ENCODE results near the gene COPE. TPM values are rescaled to one million over a fixed set of nuclear protein-coding genes. Genes with fewer than 3 reads are reported as not detected.
"Not testable (repeated sequence)": the region's sequence is repeated elsewhere in the genome, so short reads cannot be mapped to it uniquely, and the experiment has no call there.

Gene COPE
- total RNA-seq, 1 donor from 2014 or later, result 145 TPM

DNA sequence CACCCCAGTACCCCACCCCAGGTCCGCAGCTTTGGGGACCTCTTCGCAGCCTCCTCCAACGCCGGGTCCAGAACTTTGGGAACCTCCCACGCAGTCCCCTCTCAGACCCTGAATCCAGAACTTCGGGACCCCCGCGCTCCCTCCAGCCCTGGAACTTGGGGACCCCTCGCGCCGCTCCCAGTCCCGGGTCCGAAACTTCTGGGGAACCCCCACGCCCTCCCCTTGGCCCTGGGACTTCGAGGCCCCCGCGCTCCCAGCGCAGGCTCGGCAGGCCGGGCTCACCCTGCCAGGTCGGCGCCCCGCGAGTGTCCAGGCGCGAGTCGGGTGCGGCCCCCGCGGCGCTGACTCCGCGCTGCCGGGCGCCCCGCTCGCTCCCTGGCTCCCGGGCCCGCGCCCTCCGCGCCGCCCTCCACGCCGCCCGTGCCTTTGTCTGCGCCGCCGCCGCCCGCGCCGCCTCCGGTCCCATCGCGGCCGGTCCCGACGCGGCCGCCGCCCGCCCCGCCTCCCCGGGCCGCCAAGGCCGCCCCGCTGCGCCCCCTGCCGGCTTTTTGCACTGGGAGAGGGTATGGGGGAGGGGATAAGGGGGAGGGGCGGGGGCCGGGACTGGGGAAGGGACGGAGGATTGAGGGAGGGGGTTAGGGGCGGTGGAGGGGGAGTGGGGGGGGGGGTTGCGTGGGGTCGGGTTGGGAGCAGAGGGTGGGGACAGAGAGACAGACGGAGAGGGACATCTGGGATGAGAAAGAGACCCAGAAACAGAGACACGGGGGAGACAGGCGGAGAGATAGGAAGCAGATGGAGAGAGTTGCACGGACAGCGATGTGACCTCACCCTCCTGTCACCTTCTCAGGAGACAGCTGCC is 21.8 kb upstream of the COPE start, which contains the start of gene HOMER3:
Gene HOMER3, minus strand, starts transcription at position 449 of the 859 bp plus-strand sequence. CDS start 2,235 bp downstream, outside the sequence.
- DNase-seq (ENCODE audit: low read depth in 2 of 2), result peak; percentile 55 to 77

DNA sequence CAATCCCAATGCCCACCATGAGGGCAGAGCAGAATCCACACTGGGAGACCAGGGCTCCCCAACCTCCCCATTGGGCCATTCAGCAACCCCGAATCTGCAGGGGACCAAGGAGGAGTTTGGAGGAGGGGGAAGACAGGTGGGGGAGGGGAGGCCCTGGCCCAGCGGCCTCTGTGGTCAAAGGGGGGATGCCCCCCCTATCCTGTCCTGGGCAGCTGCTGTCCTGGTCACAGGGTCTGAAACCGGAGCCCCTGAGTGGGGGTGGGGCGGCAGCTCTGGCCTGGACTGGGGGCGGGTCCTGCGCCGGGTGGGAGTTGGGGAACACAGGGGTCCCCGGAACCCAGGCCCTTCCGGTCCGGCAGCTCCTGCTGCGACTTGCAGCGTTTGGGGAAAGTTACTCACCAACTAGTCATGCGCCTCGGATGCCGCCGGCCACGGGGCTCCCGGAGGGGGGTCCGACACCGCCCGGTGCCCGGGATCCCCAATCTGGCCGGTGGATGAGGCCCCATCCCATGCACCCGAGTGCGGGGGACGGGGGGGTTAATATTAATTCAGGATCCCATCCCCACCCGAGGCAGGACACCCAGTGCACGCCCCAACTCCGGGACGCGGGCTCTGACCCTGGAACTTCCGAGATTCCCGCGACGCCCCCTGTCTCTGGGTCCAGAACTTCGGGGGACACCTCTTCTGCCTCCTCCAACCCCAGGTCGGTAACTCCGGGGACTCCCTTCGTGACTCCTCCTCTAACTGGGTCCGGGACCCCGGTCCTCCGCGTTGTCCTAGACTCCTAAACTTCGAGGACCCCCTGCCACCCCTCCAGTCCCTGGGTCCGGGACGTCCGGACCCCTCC is 21.0 kb upstream of the COPE start:
- DNase-seq (ENCODE audit: low read depth in 2 of 2), result peak; percentile 43 to 48

DNA sequence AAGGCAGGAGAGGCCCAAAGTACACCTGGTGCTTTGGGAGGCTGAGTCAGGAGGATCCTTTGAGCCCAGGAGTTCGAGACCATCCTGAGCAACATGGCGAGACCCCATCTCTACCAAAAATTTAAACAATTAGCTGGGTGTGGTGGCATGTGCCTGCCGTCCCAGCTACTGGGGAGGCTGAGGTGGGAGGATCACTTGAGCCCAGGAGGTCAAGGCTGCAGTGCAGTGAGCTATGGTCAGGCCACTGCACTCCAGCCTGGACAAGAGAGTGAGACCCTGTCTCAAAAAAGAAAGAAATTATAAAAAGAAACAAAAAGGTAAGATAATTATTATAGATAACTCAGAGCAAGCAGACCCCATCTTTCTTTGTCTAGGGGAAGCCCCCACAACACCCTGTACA is 20.0 kb upstream of the COPE start:
- no peak for DNase-seq (ENCODE audit: low read depth in 2 of 2)

DNA sequence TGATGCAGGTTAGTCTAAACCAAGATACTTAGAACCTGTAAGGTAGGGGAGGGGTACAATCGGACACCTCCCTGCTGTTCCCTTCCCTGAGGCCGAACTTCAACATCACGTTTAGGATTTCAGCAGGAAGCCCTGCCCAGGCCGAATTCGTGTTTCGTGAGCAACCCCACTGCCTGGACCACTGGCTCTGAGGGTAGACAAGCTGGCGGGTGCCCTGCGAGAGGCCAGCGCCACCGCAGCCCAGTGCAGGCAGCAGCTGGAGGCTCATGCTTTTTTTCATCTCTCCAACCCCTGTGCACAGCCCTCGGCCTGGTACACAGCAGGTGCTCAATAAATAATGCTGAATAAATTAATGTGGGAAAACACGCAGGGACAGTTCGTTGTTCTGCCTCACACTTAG is 14.1 kb upstream of the COPE start:
- DNase-seq (ENCODE audit: low read depth in 2 of 2), result no peak

DNA sequence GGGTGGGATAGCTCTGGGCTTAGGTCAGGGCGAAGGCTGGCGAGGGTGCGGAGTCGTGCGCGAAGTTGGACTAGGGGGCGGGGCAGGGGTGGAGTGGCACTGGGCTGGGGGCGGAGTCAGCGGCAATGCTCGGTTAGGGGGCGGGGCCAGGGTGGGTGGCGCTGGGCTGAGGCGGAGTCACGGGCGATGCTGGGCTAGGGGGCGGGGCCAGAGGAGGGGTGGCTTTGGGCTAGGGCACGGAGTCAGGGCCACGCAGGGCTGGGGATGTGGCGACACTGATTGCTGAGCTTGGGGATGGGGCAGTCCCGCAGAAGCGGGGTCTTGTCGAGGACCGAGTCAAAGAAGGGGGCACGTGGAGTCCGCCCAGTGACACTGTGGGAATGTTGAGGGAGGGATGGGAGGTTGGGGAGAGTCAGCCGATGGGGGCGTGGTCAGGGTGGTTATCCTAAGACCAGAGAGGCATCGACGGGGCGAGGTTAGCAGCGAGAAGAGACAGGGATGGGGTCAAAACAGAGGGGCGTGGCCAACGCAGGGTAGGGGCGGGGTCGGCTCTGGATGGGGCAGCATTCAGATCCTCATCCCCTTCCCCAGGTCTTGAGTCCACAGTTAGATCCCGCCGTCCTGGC is 13.1 kb upstream of the COPE start:
- peak; percentile 56 to 70 for DNase-seq (ENCODE audit: low read depth in 2 of 2)

DNA sequence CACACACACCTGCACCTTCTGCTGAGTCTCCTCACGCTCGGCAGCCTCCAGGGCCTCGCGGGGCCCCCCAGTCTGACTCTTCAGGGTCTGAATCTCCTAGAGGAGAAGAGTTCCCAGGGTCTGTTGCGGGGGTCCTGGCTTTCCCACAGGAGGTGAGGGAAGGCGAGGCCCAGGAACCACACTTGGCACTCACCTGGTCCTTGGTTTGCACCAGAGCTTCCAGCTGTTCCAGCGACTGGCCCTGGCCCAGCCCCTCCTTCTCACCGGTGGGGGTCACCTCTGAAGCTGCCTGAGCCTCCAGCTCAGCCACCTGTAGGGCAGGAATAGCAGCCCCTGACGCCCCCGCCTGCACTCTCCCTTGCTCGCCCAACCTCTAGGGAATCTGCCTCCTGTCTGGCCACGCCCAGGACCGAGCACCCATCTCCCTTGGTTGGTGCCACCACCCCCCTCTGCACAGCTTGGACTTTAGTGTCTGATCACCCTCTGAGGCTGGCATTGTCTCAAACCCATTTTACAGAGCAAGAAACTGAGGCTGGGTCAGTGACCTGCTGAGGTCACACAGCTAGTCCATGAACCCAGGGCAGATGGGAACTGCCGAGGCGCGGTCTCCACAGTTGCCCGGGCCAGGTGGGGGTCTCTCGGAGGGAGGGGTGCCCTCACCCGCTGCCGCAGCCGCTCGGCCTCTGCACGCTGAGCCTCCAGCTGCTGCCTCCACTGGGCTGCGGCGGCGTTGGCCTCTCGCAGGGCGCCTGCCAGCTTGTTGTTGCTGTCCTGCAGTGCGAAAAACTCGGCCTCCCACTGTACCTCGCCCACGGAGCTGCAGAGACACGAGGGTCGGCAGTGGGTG is 12.4 kb upstream of the COPE start:
- no peak for DNase-seq (ENCODE audit: low read depth in 2 of 2)

DNA sequence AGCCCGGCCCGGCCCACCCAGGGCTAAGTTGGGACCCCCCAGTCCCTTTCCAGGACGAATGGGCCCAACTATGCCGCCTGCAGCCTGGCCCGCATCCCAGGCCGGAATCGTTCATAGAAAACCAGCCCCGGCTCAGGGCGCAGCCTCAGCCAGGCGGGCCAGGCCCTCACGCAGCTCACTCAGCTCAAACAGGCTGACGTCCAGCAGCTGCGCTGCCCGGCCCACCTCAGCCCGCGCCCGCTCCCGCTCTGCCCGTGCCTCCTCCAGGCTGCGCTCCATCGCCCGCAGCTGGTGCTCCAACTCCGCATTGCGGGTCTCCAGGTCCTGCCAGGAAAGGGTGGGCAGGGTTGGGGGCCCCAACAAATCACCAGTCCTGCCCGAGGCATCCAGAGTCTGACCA is 10.1 kb upstream of the COPE start:
- no peak for DNase-seq (ENCODE audit: low read depth in 2 of 2)

DNA sequence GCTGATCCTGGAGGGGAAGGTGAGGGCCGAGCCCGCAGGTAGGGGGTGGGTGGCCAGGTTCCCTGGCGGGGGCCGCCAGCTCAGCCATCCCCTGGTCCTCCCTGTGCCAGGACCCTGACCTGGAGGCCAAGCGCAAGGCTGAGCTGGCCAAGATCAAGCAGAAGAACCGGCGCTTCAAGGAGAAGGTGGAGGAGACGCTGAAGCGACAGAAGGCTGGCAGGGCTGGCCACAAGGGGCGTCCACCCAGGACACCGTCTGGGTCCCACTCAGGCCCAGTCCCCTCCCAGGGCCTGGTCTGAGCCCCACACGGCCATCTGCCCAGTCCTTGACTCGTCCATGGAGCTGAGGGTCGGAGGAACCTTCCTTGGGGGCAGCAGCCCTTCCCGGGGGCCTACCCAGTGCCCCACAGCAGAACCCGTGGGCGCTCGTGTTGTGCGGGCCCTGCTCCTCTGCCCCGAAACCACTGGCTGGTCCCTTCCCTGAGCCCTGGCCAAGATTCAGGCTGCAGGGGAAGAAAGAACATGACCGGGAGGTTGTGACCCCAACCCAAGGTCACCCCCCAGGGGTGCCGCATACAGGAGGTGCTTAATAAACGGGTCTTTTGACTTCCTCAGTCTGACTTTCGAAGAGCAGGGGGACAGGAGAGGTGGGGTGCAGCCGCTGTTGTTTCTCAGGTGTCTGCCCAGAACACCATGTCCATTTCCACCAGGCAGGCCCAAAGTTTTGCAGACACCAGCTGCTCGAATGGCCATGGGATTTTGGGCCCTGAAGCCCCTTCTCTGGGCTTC is 9.0 kb upstream of the COPE start:
- DNase-seq (ENCODE audit: low read depth in 2 of 2), result no peak

DNA sequence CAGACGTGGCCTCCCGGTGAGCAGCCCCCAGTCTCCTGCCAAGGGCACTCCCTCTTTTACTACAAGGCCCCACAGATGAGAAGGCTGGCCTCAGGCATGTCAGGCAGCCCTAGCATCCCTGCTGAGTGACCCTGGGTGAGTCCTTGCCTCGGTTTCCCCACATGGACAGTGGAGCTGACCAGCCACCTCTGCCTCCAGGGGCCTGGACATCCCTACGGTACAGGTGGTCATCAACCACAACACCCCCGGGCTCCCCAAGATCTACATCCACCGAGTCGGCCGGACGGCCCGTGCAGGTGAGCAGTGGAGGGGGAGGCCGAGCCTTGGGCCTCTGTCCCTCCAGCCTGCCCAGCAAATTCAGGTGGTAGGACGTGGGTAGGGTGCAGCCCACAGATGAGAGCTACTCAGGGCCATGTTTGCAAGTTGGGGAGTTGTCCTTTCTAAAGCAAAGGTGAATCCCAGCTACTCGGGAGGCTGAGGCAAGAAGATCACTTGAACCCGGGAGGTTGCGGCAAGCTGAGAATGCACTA is 5.6 kb upstream of the COPE start:
- DNase-seq (ENCODE audit: low read depth in 2 of 2), result no peak

DNA sequence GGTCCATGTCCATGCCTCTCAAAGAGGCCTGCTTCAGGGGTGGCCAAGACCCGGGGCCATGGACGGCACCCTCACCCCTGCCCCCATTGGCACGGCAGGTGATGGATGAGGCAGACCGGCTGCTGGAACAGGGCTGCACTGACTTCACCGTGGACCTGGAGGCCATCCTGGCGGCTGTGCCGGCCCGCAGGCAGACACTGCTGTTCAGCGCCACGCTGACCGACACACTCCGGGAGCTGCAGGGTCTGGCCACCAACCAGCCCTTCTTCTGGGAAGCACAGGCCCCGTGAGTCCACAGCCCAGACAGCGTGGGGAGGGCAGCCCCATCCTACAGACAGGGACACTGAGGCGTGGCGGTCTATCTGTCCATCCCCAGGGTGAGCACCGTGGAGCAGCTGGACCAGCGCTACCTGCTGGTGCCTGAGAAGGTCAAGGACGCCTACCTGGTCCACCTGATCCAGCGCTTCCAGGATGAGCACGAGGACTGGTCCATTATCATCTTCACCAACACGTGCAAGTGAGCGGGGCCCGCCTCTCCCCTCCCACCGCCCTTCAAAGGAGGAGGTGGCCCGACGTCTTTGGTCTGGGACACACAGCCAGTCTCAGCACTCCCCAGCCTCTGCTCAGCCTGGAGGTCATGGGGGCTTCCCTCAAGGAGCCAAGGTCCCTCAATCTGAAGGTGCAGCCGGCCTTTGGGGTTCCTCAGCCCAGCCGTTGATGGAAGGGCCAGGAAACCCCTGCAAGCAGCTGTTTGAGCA is 3.2 kb upstream of the COPE start:
- DNase-seq (ENCODE audit: low read depth in 2 of 2), result no peak

DNA sequence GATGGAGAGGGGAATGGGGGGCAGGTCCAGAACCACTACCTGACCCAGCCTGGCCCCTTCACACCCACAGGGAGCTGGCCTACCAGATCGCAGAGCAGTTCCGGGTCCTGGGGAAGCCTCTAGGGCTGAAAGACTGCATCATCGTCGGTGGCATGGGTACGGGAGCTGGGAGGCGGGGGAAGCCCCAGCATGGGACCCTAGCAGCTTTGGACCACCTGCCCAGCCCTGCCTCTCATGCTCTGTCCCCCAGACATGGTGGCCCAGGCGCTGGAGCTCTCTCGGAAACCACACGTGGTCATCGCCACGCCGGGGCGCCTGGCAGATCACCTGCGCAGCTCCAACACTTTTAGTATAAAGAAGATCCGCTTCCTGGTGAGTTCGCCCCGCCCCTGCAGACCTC is 2.4 kb upstream of the COPE start:
- DNase-seq (ENCODE audit: low read depth in 2 of 2), result no peak

DNA sequence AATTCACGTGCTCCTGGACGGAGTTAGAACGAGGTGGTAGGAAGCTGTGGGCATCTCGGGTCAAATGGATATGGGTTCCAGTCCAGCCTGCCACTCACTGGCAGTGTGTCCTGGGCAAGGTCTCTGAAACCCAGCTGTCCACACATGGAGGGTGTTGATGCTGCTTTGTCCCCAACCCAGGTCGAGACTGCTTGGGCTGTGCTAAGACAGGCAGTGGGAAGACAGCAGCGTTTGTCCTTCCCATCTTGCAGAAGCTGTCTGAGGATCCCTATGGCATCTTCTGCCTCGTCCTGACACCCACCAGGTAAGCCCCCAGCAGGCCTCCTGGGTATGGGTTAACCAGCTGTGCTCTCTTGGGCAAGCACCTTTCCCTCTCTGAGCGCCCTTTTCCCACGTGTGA is 1.2 kb upstream of the COPE start:
- DNase-seq (ENCODE audit: low read depth in 2 of 2), result no peak

DNA sequence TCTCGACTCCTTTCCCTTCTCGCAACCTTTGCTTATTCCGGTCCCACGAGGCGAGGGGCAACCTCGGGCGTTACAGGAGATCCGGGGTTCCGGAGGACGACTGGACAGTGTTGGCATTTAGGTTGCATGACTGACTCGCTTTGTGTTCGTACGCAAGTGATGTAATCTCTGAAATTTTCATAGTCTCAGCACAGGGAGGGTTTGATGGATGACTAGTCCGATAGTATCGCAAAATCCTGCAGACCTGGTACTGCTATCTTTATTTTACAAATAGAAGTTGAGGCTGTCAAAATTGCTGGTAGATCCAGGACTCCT is 670 bp upstream of the COPE start:
- no peak for DNase-seq (ENCODE audit: low read depth in 2 of 2)

DNA sequence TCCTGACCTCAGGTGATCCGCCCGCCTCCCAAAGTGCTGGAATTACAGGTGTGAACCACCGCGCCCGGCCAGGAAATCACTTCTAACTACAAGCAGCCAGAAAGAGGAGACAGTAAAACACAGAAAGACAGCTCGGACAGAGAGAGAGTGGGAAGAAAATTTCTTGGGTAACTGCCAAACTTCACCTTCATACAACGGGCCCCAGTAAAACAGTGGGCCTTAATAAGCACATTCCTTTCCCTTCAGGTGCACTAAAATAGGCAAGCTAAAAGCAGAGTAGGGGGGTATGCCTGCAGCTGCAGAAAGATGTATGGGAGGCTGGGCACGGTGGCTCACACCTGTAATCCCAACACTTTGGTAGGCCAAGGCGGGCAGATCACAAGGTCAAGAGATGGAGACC is 1.6 kb downstream of the COPE start:
- DNase-seq (ENCODE audit: low read depth in 2 of 2), result not testable (repeated sequence)

DNA sequence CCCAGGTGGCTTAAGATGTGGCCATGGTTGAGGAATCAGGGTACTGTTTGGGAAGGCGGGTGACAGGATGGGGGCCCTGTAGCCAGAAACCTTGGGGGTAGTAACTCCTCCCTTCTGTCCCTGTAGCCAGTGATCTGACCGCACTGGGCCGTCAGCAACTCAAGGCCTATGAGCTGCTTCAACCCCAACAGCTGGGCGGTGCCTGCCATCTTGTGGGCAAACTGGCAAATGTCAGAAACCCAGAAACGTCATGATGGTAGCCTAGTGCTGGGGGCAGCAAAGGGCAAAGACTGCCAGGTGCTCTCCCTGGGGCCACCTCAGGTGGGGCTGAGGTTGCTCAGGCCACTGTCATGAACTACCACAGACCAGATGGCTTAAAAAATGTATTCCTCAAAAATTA is 3.5 kb downstream of the COPE start:
- peak; percentile 66 to 73 for DNase-seq (ENCODE audit: low read depth in 2 of 2)

DNA sequence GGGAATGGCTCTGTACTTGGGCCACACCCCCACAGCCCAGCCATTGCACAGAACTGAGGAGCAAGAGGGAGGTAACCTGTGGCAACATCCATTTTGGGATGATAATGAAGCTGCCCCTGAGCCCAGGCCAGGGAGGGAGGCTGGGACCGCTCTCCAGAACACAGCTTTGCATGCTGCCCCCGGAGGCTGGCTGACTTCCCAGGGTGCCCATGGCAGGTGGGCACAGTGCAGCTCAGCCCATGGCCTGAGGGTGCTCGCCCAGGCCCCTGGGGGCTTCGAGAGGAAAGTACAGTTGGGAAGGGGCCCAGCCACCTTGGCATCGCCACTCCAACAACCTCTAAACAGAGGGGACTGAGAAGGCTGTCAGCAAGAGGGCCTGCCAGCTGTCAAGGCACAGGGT is 5.7 kb downstream of the COPE start:
- no peak for DNase-seq (ENCODE audit: low read depth in 2 of 2)

DNA sequence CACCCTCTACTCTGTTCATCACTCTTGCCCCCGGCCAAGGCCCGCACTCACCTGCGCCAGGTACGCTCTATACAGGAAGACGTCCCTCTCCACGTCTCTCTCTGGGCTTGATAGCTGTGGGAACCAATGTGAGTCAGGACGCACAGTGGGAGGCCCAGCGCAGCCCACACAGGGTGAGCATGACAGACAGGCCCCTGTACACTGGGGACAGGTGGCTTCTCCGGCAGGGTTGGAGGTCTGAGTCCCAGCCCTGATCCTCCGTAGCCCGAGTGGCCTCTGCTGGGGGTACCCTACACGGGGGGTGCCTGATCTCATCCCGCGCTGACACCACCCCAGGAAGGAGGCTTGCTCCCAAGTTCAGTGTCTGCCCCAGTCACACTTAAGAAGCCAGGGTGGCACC is 6.3 kb downstream of the COPE start:
- no peak for DNase-seq (ENCODE audit: low read depth in 2 of 2)

DNA sequence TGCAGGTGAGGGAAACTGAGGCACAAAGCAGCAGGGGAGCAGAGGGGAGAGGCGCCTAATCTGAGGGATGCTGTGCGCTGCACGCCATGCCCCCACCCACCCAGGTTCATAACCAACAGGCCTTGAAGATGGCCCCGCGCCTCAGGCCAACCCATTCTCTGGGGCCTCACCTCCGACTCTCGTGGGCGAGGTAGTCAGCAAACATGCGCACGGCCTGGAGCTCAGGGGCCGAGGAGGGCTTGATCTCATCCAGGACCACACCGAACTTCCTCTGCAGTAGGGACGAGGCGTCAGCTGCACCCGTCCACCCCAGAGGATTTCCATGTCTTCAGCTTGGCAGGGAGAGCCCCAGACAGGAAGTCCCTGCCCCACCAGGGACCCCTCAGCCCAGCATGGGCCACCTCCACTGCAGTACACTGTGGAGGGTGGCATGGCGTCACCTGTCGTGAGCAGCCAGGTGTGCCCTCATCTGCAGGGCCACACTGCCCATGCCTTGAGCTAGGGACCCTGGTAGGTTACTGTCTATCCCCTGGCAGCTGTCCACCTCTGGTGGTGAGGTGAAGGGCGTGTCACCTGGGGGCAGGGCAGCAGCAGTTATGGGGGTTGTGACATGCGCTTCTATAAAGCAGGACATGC is 8.3 kb downstream of the COPE start:
- no peak for DNase-seq (ENCODE audit: low read depth in 2 of 2)

DNA sequence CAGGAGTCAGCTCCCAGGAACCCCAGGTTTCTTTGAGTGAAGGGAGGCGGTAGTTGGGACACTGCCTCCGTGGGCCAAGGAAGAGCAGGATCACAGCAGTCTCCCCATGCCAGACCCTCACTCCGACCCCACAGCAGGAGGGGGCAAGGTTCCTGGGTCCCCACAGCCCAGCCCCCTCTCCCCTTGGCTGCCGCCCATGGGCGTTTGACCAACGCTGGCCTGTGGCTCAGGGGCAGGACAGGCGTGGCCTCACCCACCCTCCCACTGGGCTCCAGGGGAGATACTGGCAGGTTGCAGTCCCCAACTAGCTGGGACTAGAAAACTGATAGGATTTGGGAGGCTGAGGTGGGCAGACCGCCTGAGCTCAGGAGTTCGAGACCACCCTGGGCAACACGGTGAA is 9.2 kb downstream of the COPE start:
- no peak for DNase-seq (ENCODE audit: low read depth in 2 of 2)

All from lung microvascular endothelial cell (primary cell).